ENCODE data around the gene GNPTAB.
"Not testable (repeated sequence)": the region's sequence is repeated elsewhere in the genome, so short reads cannot be mapped to it uniquely, and the experiment has no call there.

The GNPTAB gene

DNA sequence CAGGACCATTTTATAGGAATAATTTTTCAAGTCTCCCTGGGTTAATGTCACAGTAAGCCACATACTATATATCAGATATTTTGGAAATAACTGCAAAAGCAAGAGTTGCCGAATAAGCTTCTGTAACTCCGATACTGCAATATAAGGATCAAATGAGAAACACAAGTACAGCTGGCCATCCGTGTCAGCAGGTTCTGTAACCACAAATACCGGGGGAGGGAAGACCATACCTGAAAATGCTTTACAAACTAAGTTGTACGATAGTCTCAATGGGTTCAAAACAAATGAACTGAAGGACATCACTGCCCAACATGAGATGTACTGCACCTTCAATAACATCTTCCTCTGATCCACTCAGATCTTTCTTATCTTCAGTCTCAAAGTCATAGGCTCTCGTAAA, 93.3 kb downstream of the GNPTAB start:
- no peak for DNase-seq (ENCODE audit: low read depth)

DNA sequence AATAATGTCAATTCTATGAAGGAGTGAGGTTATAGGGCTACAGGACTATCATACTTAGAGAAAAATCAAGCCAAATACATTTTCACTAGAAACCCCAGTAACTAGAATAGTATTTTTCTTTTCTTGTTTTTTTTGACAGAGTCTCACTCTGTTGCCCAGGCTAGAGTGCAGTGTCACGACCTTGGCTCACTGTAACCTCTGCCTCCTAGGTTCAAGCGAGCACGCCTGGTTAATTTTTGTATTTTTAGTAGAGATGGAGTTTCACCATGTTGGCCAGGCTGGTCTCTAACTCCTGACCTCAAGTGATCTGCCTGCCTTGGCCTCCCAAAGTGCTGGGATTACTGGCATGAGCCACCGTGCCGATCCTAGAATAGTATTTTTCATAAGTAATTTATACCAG, 96.3 kb downstream of the GNPTAB start:
- not testable (repeated sequence) for DNase-seq (ENCODE audit: low read depth)

DNA sequence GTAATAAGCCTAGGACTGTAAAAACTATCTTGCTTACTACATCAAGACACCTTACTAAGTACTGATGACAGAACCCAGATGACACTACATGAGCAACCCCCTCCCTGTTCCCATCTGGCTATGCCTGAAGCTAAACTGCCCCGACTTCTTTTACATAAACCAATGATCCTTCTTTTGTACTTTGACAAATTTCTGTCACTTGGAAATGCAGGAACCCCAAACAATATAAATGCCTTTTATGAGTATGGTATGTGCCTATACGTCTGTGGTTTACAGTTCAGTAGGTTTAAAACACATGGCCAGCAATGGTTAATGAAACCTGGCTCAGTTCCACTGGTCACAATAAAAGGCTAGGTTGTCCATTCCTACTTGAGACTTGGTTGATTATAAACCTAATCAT, 97.6 kb downstream of the GNPTAB start:
- no peak for DNase-seq (ENCODE audit: low read depth)

- DNase-seq (ENCODE audit: low read depth) = no peak
These were observed 98.4 kb downstream of the GNPTAB start for GRCh38 chr12:101732318-101732717.

DNA sequence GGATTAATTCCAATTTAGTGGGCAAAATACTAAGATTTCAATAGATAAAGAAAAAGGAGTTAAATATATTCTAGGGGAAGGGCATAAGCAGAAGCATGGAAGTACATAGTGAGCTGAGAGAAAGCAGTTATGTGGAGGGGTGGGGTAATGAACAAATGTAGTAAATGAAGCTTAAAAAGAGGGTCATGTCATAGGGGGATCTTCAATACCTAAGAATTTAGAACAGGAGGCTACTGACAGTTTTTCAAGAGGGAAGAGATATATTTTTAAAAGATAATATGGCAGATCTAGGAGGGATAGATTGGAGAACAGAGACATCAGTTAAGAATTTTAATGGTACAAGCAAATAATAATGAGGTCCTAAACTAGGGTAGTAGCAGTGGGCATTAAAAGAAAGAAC, 100.9 kb downstream of the GNPTAB start:
- DNase-seq (ENCODE audit: low read depth) = no peak

- DNase-seq (ENCODE audit: low read depth) = no peak
These were observed 103.7 kb downstream of the GNPTAB start for GRCh38 chr12:101727098-101727497.

GRCh38 chr12:101722392-101722791, 108.4 kb downstream of the GNPTAB start:
- DNase-seq (ENCODE audit: low read depth) = no peak

- DNase-seq (ENCODE audit: low read depth) = no peak
These were observed 110.6 kb downstream of the GNPTAB start for GRCh38 chr12:101720118-101720517.

GRCh38 chr12:101719566-101719965, 111.2 kb downstream of the GNPTAB start:
- DNase-seq (ENCODE audit: low read depth) = no peak

DNA sequence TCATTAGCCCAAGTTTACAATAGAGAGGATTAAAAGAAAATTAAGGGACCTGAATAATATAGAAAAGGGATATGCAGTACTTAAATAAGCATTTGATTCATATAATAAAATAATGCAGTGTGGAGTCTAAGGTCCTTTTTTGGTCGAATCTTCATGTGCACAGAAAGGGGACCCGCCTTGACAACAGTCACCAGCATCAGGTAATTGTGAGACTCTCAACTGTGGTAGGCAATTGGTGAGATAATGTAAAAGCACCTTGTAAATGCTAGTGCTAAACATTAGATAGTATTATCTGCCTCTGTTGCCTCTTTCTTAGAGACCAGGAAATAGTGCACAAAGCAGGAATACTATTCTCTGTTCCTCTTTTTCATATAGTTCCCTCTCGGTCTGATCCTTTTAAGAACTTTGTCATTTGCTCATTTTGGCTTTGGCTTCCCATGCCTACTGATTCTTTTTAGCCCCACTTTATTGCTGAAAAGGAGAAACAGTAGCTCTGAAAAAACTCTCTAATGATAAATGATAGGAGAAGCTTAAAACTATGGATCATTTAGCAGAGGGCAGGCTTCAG, 115.8 kb downstream of the GNPTAB start:
- no peak for DNase-seq (ENCODE audit: low read depth)

DNA sequence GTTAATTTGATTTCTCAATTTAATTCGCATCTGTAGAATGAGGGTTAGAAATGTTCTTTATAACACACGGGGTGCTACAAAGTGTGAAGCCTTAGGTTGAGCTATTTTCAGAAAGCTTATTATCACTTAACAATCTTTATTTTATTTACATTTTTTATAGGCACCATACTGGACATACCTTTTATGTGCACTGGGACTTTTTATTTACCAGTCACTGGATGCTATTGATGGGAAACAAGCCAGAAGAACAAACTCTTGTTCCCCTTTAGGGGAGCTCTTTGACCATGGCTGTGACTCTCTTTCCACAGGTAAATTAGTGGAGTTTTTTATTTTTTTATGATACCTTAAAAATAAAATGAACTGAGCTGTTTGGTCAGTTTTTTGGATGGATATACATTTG, 116.8 kb downstream of the GNPTAB start:
- DNase-seq (ENCODE audit: low read depth) = no peak

DNA sequence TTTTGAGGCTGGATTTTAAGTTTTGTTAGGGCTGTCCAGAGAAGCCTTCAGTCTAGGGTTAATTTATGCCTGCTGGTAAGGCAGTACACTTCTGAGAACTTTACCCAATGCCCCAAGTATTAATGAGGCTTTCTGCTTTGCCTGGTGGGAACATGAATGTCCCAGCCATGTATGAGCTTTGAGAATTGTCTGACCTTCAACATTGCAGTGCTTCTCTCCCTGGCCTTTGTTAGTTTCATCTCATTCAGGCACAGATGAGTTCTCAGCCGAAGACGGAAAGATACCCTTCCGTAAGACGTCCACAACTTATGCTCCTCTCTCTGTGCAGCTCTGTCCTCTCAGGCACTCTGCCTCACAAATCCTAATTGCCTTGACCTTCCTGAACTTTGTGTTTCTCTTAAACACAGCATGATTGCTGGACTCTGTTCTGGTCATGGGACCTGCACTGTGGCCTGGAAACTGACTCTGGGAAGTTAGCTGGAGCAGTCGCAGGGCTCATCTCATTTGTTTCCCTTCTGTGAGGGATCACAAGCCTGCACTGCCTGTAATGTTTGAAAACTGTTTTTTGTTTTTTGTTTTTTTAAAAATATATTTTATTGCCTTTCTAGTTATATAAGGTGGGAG, 117.6 kb downstream of the GNPTAB start:
- DNase-seq (ENCODE audit: low read depth) = no peak

GRCh38 chr12:101710288-101710687, 120.5 kb downstream of the GNPTAB start:
- DNase-seq (ENCODE audit: low read depth) = no peak

DNA sequence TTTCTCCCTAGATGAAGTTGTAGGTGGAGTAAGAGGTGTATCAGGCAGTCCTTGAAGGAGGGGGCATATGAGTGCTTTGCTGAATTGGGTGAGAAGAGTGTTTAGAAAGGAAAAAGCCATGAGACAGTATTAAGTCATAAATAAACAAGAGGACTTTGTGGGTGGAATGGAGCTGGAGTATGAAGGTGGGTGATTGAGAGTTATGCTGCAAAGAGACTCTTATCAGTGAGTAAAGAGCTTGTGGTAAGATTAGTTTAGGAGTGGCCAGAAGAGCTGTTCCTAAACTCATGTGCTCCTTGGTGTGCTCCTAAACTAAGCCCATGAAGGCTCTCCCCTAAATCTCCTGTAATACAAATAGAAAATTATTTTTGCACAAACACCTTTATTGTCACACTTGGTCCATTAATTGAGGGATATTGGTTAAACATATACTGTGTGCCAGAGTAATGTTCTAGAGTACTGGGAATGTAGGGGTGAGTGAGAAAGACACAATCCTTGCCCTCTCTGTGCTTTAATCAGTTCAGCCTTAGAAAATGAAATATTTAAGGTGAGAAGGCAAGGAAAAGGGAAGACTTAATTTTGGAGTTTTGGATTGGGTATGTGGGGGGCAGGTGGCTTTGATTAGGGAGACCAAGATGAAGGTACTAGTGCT, 123.5 kb downstream of the GNPTAB start:
- DNase-seq (ENCODE audit: low read depth) = no peak

GRCh38 chr12:101706403-101706802, 124.4 kb downstream of the GNPTAB start:
- no peak for DNase-seq (ENCODE audit: low read depth)

DNA sequence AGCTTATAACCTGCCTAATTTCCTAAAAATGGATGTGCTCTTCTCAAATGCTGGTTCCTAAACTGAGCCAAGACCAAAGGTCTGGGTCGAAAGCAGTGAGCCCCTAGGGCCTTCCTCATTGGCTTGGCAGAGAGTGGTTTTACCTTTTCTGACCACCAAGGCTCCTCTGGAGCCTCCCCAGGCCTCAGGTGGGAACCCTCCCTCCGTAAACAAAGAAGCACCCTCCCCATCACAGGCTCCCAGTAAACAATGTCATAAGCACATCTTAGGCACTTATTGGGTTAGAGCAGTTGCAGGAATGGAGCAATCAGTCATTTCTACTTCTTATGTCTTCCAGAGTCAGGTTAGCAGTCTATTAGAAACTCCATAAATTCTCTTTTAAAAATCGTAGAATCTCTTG, 127.3 kb downstream of the GNPTAB start:
- DNase-seq (ENCODE audit: low read depth) = no peak

GRCh38 chr12:101700299-101700820, 130.4 kb downstream of the GNPTAB start:
- DNase-seq (ENCODE audit: low read depth) = no peak

- DNase-seq (ENCODE audit: low read depth) = no peak
These were observed 131.9 kb downstream of the GNPTAB start for GRCh38 chr12:101698800-101699347.

DNA sequence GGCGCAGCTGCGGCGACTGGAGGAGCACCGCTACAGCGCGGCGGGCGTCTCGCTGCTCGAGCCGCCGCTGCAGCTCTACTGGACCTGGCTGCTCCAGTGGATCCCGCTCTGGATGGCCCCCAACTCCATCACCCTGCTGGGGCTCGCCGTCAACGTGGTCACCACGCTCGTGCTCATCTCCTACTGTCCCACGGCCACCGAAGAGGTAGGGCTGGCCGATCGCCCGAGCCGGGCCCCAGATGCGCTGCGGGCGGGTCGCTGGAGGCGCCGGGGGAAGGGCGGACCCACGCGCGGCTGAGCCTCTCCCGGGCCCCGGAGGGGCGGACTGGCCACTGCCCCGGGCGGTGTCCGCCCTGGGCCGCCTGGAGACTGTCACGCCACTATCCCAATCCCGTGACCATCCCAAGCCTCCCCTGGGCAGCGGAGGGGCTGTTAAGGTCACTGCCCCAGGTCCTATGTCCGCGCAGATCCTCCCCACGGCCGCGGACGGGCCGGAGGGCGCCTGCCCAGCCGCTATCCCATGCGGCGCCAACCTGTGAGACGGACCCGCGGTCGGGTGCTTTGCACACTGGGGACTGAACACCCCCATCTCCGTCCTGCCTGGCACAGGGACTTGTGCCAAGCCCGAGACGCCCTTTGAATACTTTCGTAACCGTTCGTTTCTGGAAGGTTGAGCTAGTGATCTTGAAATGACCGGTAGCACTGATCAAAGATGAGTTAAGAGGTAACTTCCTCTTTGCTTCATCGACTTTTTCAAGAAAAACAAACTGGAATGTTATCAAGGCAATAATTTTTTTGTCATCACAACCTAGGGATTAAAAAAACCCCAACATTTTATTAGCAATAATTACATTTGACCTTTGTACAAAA, 132.6 kb downstream of the GNPTAB start:
- DNase-seq (ENCODE audit: low read depth) = no peak

- DNase-seq (ENCODE audit: low read depth) = peak; percentile 41
These were observed 133.4 kb downstream of the GNPTAB start, which contains the start of gene CHPT1 for GRCh38 chr12:101697197-101697929. CHPT1 (plus strand) TSS chr12:101697640; CDS start chr12:101697862, 222 bp downstream.
